ENCODE measurements around the gene C22orf23.

The C22orf23 gene

GRCh38 chr22:37926771-37927636 is 26.4 kb downstream of the C22orf23 start:
- peaks cover 5% of the 10 kb centered on the region for H3K36me3 ChIP-seq (replicated peaks; ENCODE audit: low read depth, low read length)
- no peaks in the 10 kb centered on the region for H3K4me1 ChIP-seq (ENCODE audit: low read length)
- TF ChIP-seq EZH2phosphoT487 (IDR thresholded peaks at IDR 0.05; ENCODE audit: low read depth) (no peak), CTCF (IDR thresholded peaks at IDR 0.05; ENCODE audit: low read depth, low read length) (no peak)
- no peak overlapping the region for H3K4me2 ChIP-seq (ENCODE audit: low read length)
- H3K79me2 ChIP-seq (ENCODE audit: low read length), result no peaks in the 10 kb centered on the region
- no peak overlapping the region for H2AFZ ChIP-seq (ENCODE audit: low read depth, low read length)
- no peak overlapping the region for H3K9ac ChIP-seq (ENCODE audit: low read length)
- H3K27me3 ChIP-seq (ENCODE audit: low read depth, low read length), result no peaks in the 10 kb centered on the region
- no peak overlapping the region for H3K27ac ChIP-seq (ENCODE audit: low read length)
- H3K9me3 ChIP-seq (ENCODE audit: insufficient read depth, low read length), result no peaks in the 10 kb centered on the region
- H4K20me1 ChIP-seq (ENCODE audit: insufficient read depth, low read length), result no peaks in the 10 kb centered on the region
- H3K4me3 ChIP-seq (ENCODE audit: low read length), result no peak overlapping the region

- no peak overlapping the region for H3K4me2 ChIP-seq (ENCODE audit: low read length)
- no peak overlapping the region for H2AFZ ChIP-seq (ENCODE audit: low read depth, low read length)
- H4K20me1 ChIP-seq (ENCODE audit: insufficient read depth, low read length), result no peaks in the 10 kb centered on the region
- no peak overlapping the region for H3K9ac ChIP-seq (ENCODE audit: low read length)
- H3K9me3 ChIP-seq (ENCODE audit: insufficient read depth, low read length), result no peaks in the 10 kb centered on the region
- H3K27ac ChIP-seq (ENCODE audit: low read length), result no peak overlapping the region
- no peaks in the 10 kb centered on the region for H3K79me2 ChIP-seq (ENCODE audit: low read length)
- no peaks in the 10 kb centered on the region for H3K4me1 ChIP-seq (ENCODE audit: low read length)
- no peak for TF ChIP-seq CTCF (IDR thresholded peaks at IDR 0.05; ENCODE audit: low read depth, low read length)
- no peak for TF ChIP-seq EZH2phosphoT487 (IDR thresholded peaks at IDR 0.05; ENCODE audit: low read depth)
- peaks cover 8% of the 10 kb centered on the region for H3K36me3 ChIP-seq (replicated peaks; ENCODE audit: low read depth, low read length)
- H3K27me3 ChIP-seq (ENCODE audit: low read depth, low read length), result no peaks in the 10 kb centered on the region
- H3K4me3 ChIP-seq (ENCODE audit: low read length), result no peak overlapping the region
Measured at GRCh38 chr22:37926358-37926757, 27.0 kb downstream of the C22orf23 start.

GRCh38 chr22:37925767-37926166 is 27.6 kb downstream of the C22orf23 start:
- no peak overlapping the region for H3K4me3 ChIP-seq (ENCODE audit: low read length)
- H3K36me3 ChIP-seq (replicated peaks; ENCODE audit: low read depth, low read length), result peaks cover 8% of the 10 kb centered on the region
- no peak overlapping the region for H3K27ac ChIP-seq (ENCODE audit: low read length)

More at GRCh38 chr22:37925767-37926166, 27.6 kb downstream of the C22orf23 start:
- H3K9me3 ChIP-seq (ENCODE audit: insufficient read depth, low read length), result no peaks in the 10 kb centered on the region
- H4K20me1 ChIP-seq (ENCODE audit: insufficient read depth, low read length), result no peaks in the 10 kb centered on the region
- no peaks in the 10 kb centered on the region for H3K79me2 ChIP-seq (ENCODE audit: low read length)
- TF ChIP-seq EZH2phosphoT487 (IDR thresholded peaks at IDR 0.05; ENCODE audit: low read depth), result no peak
- TF ChIP-seq CTCF (IDR thresholded peaks at IDR 0.05; ENCODE audit: low read depth, low read length), result no peak
- no peaks in the 10 kb centered on the region for H3K4me1 ChIP-seq (ENCODE audit: low read length)
- H3K9ac ChIP-seq (ENCODE audit: low read length), result no peak overlapping the region
- H3K4me2 ChIP-seq (ENCODE audit: low read length), result no peak overlapping the region
- no peak overlapping the region for H2AFZ ChIP-seq (ENCODE audit: low read depth, low read length)
- H3K27me3 ChIP-seq (ENCODE audit: low read depth, low read length), result no peaks in the 10 kb centered on the region
